Measurements from ENCODE around the gene YJEFN3. TPM values are rescaled to one million over a fixed set of nuclear protein-coding genes. Genes with fewer than 3 reads are reported as not detected.

The YJEFN3 gene
- total RNA-seq, 4 donors from 2014 or later = 0.08 to 0.57 (median 0.15) TPM

DNA sequence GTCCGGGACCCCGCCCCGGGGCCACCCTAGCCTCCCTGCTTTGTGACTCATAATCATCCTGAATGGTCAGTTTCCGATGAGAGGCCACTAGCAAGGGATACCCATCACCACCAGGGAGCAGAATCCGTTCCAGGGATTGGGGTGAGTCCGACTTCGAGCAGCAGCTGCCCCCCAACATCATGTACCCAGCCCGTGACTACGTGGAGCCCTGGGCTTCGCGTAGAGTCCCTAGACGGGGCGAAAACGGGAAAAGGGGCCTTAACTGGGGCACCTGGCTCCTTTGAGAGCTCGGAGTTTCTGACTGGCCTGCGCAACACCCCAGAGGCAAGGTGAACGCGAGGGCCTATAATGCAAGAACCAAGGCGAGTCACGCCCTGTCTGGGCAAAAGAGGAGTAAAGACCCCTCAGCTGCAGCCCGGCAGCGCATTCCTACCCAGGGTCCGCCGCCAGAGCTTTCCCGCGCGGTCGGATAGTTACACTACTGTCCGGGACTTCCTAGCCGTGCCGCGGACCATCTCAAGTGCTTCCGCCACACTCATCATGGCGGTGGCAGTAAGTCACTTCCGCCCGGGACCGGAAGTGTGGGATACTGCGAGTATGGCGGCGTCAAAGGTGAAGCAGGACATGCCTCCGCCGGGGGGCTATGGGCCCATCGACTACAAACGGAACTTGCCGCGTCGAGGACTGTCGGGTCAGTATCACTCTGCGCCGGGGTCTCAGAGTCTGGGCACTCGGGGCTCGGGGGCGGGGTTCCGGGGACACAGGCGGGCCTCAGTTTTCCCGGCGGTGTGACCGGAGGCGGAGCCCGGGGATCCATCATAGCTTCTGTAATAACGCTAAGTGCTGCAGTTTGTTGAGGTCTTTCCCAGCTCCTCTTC lies 12.8 kb upstream of the YJEFN3 start, which contains the start of gene NDUFA13:
TSS of gene NDUFA13 (plus strand) at position 584 of the 878 bp plus-strand sequence. CDS start at position 598, 14 bp downstream.
- TF ChIP-seq, protein P1, sequence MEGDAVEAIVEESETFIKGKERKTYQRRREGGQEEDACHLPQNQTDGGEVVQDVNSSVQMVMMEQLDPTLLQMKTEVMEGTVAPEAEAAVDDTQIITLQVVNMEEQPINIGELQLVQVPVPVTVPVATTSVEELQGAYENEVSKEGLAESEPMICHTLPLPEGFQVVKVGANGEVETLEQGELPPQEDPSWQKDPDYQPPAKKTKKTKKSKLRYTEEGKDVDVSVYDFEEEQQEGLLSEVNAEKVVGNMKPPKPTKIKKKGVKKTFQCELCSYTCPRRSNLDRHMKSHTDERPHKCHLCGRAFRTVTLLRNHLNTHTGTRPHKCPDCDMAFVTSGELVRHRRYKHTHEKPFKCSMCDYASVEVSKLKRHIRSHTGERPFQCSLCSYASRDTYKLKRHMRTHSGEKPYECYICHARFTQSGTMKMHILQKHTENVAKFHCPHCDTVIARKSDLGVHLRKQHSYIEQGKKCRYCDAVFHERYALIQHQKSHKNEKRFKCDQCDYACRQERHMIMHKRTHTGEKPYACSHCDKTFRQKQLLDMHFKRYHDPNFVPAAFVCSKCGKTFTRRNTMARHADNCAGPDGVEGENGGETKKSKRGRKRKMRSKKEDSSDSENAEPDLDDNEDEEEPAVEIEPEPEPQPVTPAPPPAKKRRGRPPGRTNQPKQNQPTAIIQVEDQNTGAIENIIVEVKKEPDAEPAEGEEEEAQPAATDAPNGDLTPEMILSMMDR (IDR thresholded peaks at IDR 0.05) = peak in 2 of 6 experiments; percentile 3 to 20
- peak in 3 of 4 donors; percentile 9 to 69 (median 44) for TF ChIP-seq POLR2A (IDR thresholded peaks at IDR 0.05)
- H3K9me3 ChIP-seq = no peaks in the 10 kb centered on the region
- H3K4me3 ChIP-seq = peak within 1 kb of the TSS; percentile 67 to 88 (median 82)
- intact Hi-C loops (cut with DNase I) = no loop called here
- H3K36me3 ChIP-seq = peaks cover 0 to 20% (median 13%) of the 10 kb centered on the region in 3 donors
- H3K27me3 ChIP-seq = no peaks in the 10 kb centered on the region
- WGBS, 2 donors = 6% methylated on average over 32 to 34 of the region's 61 CpGs
- peak within 1 kb of the TSS; percentile 88 to 93 (median 90) for H3K27ac ChIP-seq
- DNase-seq = peak; percentile 54
- peaks cover 18 to 58% (median 28%) of the 10 kb centered on the region in 3 donors for H3K4me1 ChIP-seq

- Histone ChIP-seq H3K27ac (no peak overlapping the region), H3K9me3 (no peaks in the 10 kb centered on the region), H3K4me1 (peaks cover 18 to 53% (median 28%) of the 10 kb centered on the region in 3 donors), H3K4me3 (peak overlapping the region; percentile 67 to 88 (median 82)), H3K27me3 (no peaks in the 10 kb centered on the region), H3K36me3 (peaks cover 0 to 23% (median 13%) of the 10 kb centered on the region in 3 donors)
- 65 to 69% methylated on average over 10 of the region's 10 CpGs for whole genome bisulfite sequencing, 2 donors
- intact Hi-C loops (cut with DNase I) = no loop called here
- no peak for DNase-seq
- TF ChIP-seq POLR2A (IDR thresholded peaks at IDR 0.05) = no peak
- TF ChIP-seq, protein P1 (IDR thresholded peaks at IDR 0.05) = no peak
Measured at GRCh38 chr19:19517235-19517619, 11.5 kb upstream of the YJEFN3 start.

- peaks cover 12 to 31% (median 18%) of the 10 kb centered on the region in 3 donors for H3K4me1 ChIP-seq
- TF ChIP-seq, protein P1 (IDR thresholded peaks at IDR 0.05) = no peak
- no peak for TF ChIP-seq POLR2A (IDR thresholded peaks at IDR 0.05)
- intact Hi-C loops (cut with DNase I) = no loop called here
Measured at GRCh38 chr19:19520989-19521388, 7.7 kb upstream of the YJEFN3 start.

DNA sequence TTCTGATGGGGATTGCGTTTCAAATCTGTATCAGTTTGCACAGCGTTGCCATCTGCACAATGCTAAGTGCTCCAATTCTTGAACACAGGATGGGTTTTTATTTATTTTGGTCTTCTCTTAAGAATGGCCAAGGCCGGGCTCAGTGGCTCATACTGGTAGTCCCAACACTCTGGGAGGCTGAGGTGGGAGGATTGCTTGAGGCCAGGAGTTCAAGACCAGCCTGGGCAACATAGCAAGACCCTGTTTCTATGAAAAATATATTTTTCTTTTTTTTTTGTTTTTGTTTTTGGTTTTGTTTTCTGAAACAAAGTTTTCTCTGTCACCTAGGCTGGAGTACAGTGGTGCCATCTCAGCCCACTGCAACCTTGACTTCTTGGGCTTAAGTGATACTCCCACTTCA lies 5.5 kb upstream of the YJEFN3 start:
- peaks cover 12 to 72% (median 41%) of the 10 kb centered on the region in 3 donors for H3K36me3 ChIP-seq
- no peak overlapping the region for H3K27ac ChIP-seq
- 79 to 91% methylated on average over 3 of the region's 3 CpGs for WGBS, 2 donors
- H3K27me3 ChIP-seq = no peaks in the 10 kb centered on the region
- H3K9me3 ChIP-seq = no peaks in the 10 kb centered on the region
- peaks cover 0 to 12% (median 2%) of the 10 kb centered on the region in 3 donors for H3K4me1 ChIP-seq
- no peak overlapping the region for H3K4me3 ChIP-seq
- TF ChIP-seq POLR2A (IDR thresholded peaks at IDR 0.05) = no peak
- TF ChIP-seq, protein P1 (IDR thresholded peaks at IDR 0.05) = no peak
- intact Hi-C loops (cut with DNase I) = no loop called here
- no peak for DNase-seq

More at GRCh38 chr19:19520989-19521388, 7.7 kb upstream of the YJEFN3 start:
- no peak overlapping the region for H3K27ac ChIP-seq
- no peak overlapping the region for H3K4me3 ChIP-seq
- WGBS, 2 donors = 81 to 84% methylated on average over 6 of the region's 6 CpGs
- H3K9me3 ChIP-seq = no peaks in the 10 kb centered on the region
- DNase-seq = no peak
- no peaks in the 10 kb centered on the region for H3K27me3 ChIP-seq
- H3K36me3 ChIP-seq = peaks cover 0 to 50% (median 19%) of the 10 kb centered on the region in 3 donors

DNA sequence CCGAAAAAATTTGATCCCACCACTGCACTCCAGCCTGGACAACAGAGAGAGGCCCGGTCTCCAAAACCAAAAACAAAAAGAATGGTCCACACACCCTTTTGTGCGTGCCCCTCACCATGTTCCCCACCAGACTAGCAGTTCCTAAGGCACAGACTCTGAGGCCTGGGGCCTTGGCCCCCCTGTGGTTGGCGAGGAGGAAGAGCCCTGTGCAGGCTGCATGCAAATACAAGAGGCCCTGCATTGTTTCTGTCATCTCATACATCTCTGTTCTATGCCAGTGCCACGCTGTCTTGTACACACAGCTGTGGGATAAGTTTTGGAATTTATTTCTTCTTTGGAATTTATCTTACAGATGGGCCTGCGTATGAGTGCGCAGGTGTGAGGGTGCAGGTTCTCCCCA lies 4.7 kb upstream of the YJEFN3 start:
- Histone ChIP-seq H3K36me3 (peaks cover 12 to 79% (median 48%) of the 10 kb centered on the region in 3 donors), H3K27me3 (no peaks in the 10 kb centered on the region), H3K4me3 (no peak overlapping the region), H3K27ac (no peak overlapping the region), H3K9me3 (no peaks in the 10 kb centered on the region), H3K4me1 (peaks cover 0 to 7% (median 0%) of the 10 kb centered on the region in 3 donors)
- intact Hi-C loops (cut with DNase I) = no loop called here
- DNase-seq = no peak
- 75 to 92% methylated on average over 5 to 7 of the region's 7 CpGs for WGBS, 2 donors
- TF ChIP-seq POLR2A (IDR thresholded peaks at IDR 0.05) = no peak
- TF ChIP-seq, protein P1 (IDR thresholded peaks at IDR 0.05) = no peak

Measured in esophagus squamous epithelium (tissue), 5 donors.